PC-9 (cell line): ENCODE results near the gene UNC13C. TPM values are rescaled to one million over a fixed set of nuclear protein-coding genes. Genes with fewer than 3 reads are reported as not detected.

Experiments
- BruUV-seq: library from RNA; stranded (reverse); fragments of 400-500 nt; replicated peaks from 2 replicates; lab custom pipeline; 2021; lab: Mats Ljungman, UMichigan
- CTCF ChIA-PET: fragments of 300-600 bp; sonication (Branson Sonifier 250); formaldehyde crosslinking; loops from one replicate; lab custom pipeline; 2022; ENCODE audit warnings: antibody characterized with exemption; lab: Charles Lee
- POLR2A ChIA-PET: fragments of 300-600 bp; sonication (Branson Sonifier 250); formaldehyde crosslinking; loops from one replicate; lab custom pipeline; 2022; ENCODE audit warnings: antibody characterized with exemption; ENCODE audit not compliant: unreplicated experiment; lab: Charles Lee
- DNase-seq, 2 experiments: peaks; one replicate each; pipeline versions ENCODE4 v3.0.0 to v3.0.0-alpha.2; 2015 to 2022; ENCODE audit warnings: mixed read lengths in 1 of 2
- H2AFZ ChIP-seq: fragments of 200-600 bp; sonication (generic); 2 replicates; pipeline ENCODE4 v1.8.1; 2017; ENCODE audit warnings: antibody characterized with exemption
- H3F3A ChIP-seq: fragments of 200-600 bp; sonication (generic); 2 replicates; pipeline ENCODE4 v1.8.1; 2017; ENCODE audit warnings: antibody characterized with exemption, mild to moderate bottlenecking, low read depth; ENCODE audit not compliant: insufficient read depth
- H3K27ac ChIP-seq: fragments of 200-600 bp; sonication (generic); 2 replicates; pipeline ENCODE4 v1.6.1; 2016; ENCODE audit warnings: mixed run types
- H3K27me3 ChIP-seq: fragments of 200-600 bp; sonication (generic); 2 replicates; pipeline ENCODE4 v1.6.1; 2016; ENCODE audit warnings: low read depth, mixed run types; ENCODE audit not compliant: insufficient read depth
- H3K36me3 ChIP-seq: fragments of 200-600 bp; sonication (generic); 2 replicates; pipeline ENCODE4 v1.6.1; 2016; ENCODE audit warnings: low read depth, mixed run types
- H3K4me1 ChIP-seq: fragments of 200-600 bp; sonication (generic); replicated peaks from 2 replicates; pipeline ENCODE4 v1.6.1; 2016; ENCODE audit warnings: mixed run types; ENCODE audit not compliant: insufficient read depth
- H3K4me2 ChIP-seq: fragments of 200-600 bp; sonication (generic); 2 replicates; pipeline ENCODE4 v1.6.1; 2017; ENCODE audit warnings: mixed run types
- H3K4me3 ChIP-seq: fragments of 200-600 bp; sonication (generic); 2 replicates; pipeline ENCODE4 v1.6.1; 2016; ENCODE audit warnings: mixed run types
- H3K79me2 ChIP-seq: fragments of 200-600 bp; sonication (generic); 2 replicates; pipeline ENCODE4 v1.6.1; 2017; ENCODE audit warnings: low read depth, mixed run types
- H3K9me2 ChIP-seq: fragments of 200-600 bp; sonication (generic); 2 replicates; pipeline ENCODE4 v1.8.1; 2017; ENCODE audit warnings: mild to moderate bottlenecking; ENCODE audit not compliant: insufficient read depth
- H3K9me3 ChIP-seq: fragments of 200-600 bp; sonication (generic); 2 replicates; pipeline ENCODE4 v1.8.1; 2016; ENCODE audit warnings: low read depth; ENCODE audit not compliant: insufficient read depth
- H4K20me1 ChIP-seq: fragments of 200-600 bp; sonication (generic); 2 replicates; pipeline ENCODE4 v1.8.1; 2017; ENCODE audit not compliant: insufficient read depth
- CTCF ChIP-seq: fragments of 200-600 bp; sonication (generic); conservative IDR thresholded peaks from 2 replicates; pipeline ENCODE4 v1.6.1; 2017; ENCODE audit warnings: mixed run types, antibody characterized with exemption, mild to moderate bottlenecking, moderate library complexity
- EZH2 ChIP-seq: fragments of 200-600 bp; sonication (generic); IDR thresholded peaks from 2 replicates; pipeline ENCODE4 v1.8.0; 2017; ENCODE audit warnings: antibody characterized with exemption, low read depth
- intact Hi-C: fragments of 100-400 bp; cut with micrococcal nuclease; formaldehyde crosslinking; loops from one replicate; pipeline ENCODE4 v1.10.0; 2022; ENCODE audit not compliant: unreplicated experiment
- total RNA-seq: library from RNA; stranded (reverse); gene quantifications from 2 replicates; pipeline ENCODE4 v1.2.3, GENCODE V29; 2021

Gene UNC13C
- total RNA-seq, 1 experiment from 2014 or later: not detected

- Histone ChIP-seq H3K4me3 (no peak overlapping the region), H3K4me1 (no peaks in the 10 kb centered on the region), H2AFZ (no peak overlapping the region), H3K4me2 (no peak overlapping the region), H3K9me3 (no peaks in the 10 kb centered on the region), H3K79me2 (no peaks in the 10 kb centered on the region), H3K27ac (no peak overlapping the region), H3F3A (no peaks in the 10 kb centered on the region), H3K27me3 (no peaks in the 10 kb centered on the region), H4K20me1 (no peaks in the 10 kb centered on the region), H3K9me2 (no peaks in the 10 kb centered on the region), H3K36me3 (no peaks in the 10 kb centered on the region)
- no peak for TF ChIP-seq CTCF
- TF ChIP-seq EZH2: no peak
- BruUV-seq: no TSS peak
- CTCF ChIA-PET: no interaction called here
- POLR2A ChIA-PET: no interaction called here
- intact Hi-C loops: no loop called here
- no peak for DNase-seq
These were observed 39.7 kb downstream of the UNC13C start for GRCh38 chr15:54017959-54018358.

- H3K36me3 ChIP-seq: no peaks in the 10 kb centered on the region
- H3K4me3 ChIP-seq: no peak overlapping the region
- H4K20me1 ChIP-seq: no peaks in the 10 kb centered on the region
- ChIA-PET CTCF (no interaction called here), POLR2A (no interaction called here)
- TF ChIP-seq EZH2: no peak
- BruUV-seq: no TSS peak
- no peak overlapping the region for H2AFZ ChIP-seq
- H3K9me2 ChIP-seq: no peaks in the 10 kb centered on the region
- no peaks in the 10 kb centered on the region for H3K9me3 ChIP-seq
- no peaks in the 10 kb centered on the region for H3K4me1 ChIP-seq
- H3K27ac ChIP-seq: no peak overlapping the region
- H3F3A ChIP-seq: no peaks in the 10 kb centered on the region
- H3K27me3 ChIP-seq: no peaks in the 10 kb centered on the region
- no peaks in the 10 kb centered on the region for H3K79me2 ChIP-seq
- DNase-seq: no peak
- H3K4me2 ChIP-seq: no peak overlapping the region
- intact Hi-C loops: no loop called here
These were observed 48.0 kb downstream of the UNC13C start for GRCh38 chr15:54026258-54026657.

GRCh38 chr15:54026891-54027290, 48.6 kb downstream of the UNC13C start:
- TF ChIP-seq EZH2 (no peak), CTCF (no peak)
- Histone ChIP-seq H3K27me3 (no peaks in the 10 kb centered on the region), H3K4me2 (no peak overlapping the region), H2AFZ (no peak overlapping the region), H3F3A (no peaks in the 10 kb centered on the region), H4K20me1 (no peaks in the 10 kb centered on the region), H3K9me2 (no peaks in the 10 kb centered on the region), H3K27ac (no peak overlapping the region), H3K4me1 (no peaks in the 10 kb centered on the region), H3K36me3 (no peaks in the 10 kb centered on the region), H3K4me3 (no peak overlapping the region), H3K79me2 (no peaks in the 10 kb centered on the region), H3K9me3 (no peaks in the 10 kb centered on the region)
- DNase-seq: no peak
- ChIA-PET CTCF (no interaction called here), POLR2A (no interaction called here)
- intact Hi-C loops: no loop called here
- no TSS peak for BruUV-seq

GRCh38 chr15:54029081-54029480, 50.8 kb downstream of the UNC13C start:
- intact Hi-C loops: no loop called here
- no peak for DNase-seq
- TF ChIP-seq CTCF (no peak), EZH2 (no peak)
- Histone ChIP-seq H2AFZ (no peak overlapping the region), H3K79me2 (no peaks in the 10 kb centered on the region), H3K4me1 (no peaks in the 10 kb centered on the region), H4K20me1 (no peaks in the 10 kb centered on the region), H3K9me3 (no peaks in the 10 kb centered on the region), H3K9me2 (no peaks in the 10 kb centered on the region), H3K27ac (no peak overlapping the region), H3K27me3 (no peaks in the 10 kb centered on the region), H3K4me2 (no peak overlapping the region), H3K4me3 (no peak overlapping the region), H3F3A (no peaks in the 10 kb centered on the region), H3K36me3 (no peaks in the 10 kb centered on the region)
- BruUV-seq: no TSS peak
- CTCF ChIA-PET: no interaction called here
- POLR2A ChIA-PET: no interaction called here
